Neural crest cell (in vitro differentiated cells): Measurements from ENCODE around the gene TMEM87A. TPM values are rescaled to one million over a fixed set of nuclear protein-coding genes. Genes with fewer than 3 reads are reported as not detected.

Source experiments
- DNase-seq: peaks from one replicate; pipeline ENCODE4 v3.0.0; 2021; ENCODE audit warnings: low read depth, mixed read lengths, low spot score
- H3K27ac Mint-ChIP-seq: one replicate; pipeline ENCODE4 v1.8.0; 2021; ENCODE audit warnings: mild to moderate bottlenecking, mixed read lengths; ENCODE audit not compliant: unreplicated experiment
- H3K27me3 Mint-ChIP-seq: 2 replicates; pipeline ENCODE4 v1.8.0; 2021; ENCODE audit warnings: low read depth, mild to moderate bottlenecking, mixed read lengths
- H3K36me3 Mint-ChIP-seq: 2 replicates; pipeline ENCODE4 v1.8.0; 2021; ENCODE audit warnings: low read depth, mild to moderate bottlenecking, mixed read lengths
- H3K4me1 Mint-ChIP-seq: 2 replicates; pipeline ENCODE4 v1.8.0; 2021; ENCODE audit warnings: mixed read lengths
- H3K4me3 Mint-ChIP-seq: one replicate; pipeline ENCODE4 v1.8.0; 2021; ENCODE audit warnings: mild to moderate bottlenecking, mixed read lengths
- H3K9me3 Mint-ChIP-seq: 2 replicates; pipeline ENCODE4 v1.8.0; 2021; ENCODE audit warnings: mixed read lengths
- CTCF ChIP-seq: fragments of 200-600 bp; sonication (generic); conservative IDR thresholded peaks from 2 replicates; pipeline ENCODE4 v1.5.0; 2021; ENCODE audit warnings: antibody characterized with exemption, mild to moderate bottlenecking
- total RNA-seq: library from RNA; stranded (reverse); gene quantifications from 2 replicates; pipeline ENCODE4 v1.2.1, GENCODE V29; 2021

Gene TMEM87A
- total RNA-seq, 1 donor from 2014 or later: 34.8 TPM

- no peak overlapping the region for H3K4me3 Mint-ChIP-seq
- no peaks in the 10 kb centered on the region for H3K36me3 Mint-ChIP-seq
- H3K27ac Mint-ChIP-seq: no peak overlapping the region
- H3K4me1 Mint-ChIP-seq: peaks cover 24% of the 10 kb centered on the region
- no peaks in the 10 kb centered on the region for H3K9me3 Mint-ChIP-seq
- H3K27me3 Mint-ChIP-seq: no peaks in the 10 kb centered on the region
- no peak for DNase-seq
- TF ChIP-seq CTCF: no peak
Measured at GRCh38 chr15:42203891-42204290, 69.3 kb downstream of the TMEM87A start.

GRCh38 chr15:42202653-42203052 lies 70.6 kb downstream of the TMEM87A start:
- Mint-ChIP-seq H3K4me1 (peaks cover 19% of the 10 kb centered on the region), H3K4me3 (no peak overlapping the region), H3K9me3 (no peaks in the 10 kb centered on the region), H3K27ac (no peak overlapping the region), H3K27me3 (no peaks in the 10 kb centered on the region), H3K36me3 (no peaks in the 10 kb centered on the region)
- DNase-seq: no peak
- TF ChIP-seq CTCF: no peak

GRCh38 chr15:42201801-42202200 lies 71.4 kb downstream of the TMEM87A start:
- H3K4me1 Mint-ChIP-seq: peaks cover 10% of the 10 kb centered on the region
- peaks cover 3% of the 10 kb centered on the region for H3K36me3 Mint-ChIP-seq
- H3K4me3 Mint-ChIP-seq: no peak overlapping the region
- no peak overlapping the region for H3K27ac Mint-ChIP-seq
- H3K27me3 Mint-ChIP-seq: no peaks in the 10 kb centered on the region
- DNase-seq: no peak
- H3K9me3 Mint-ChIP-seq: no peaks in the 10 kb centered on the region
- no peak for TF ChIP-seq CTCF

GRCh38 chr15:42199126-42199525 lies 74.1 kb downstream of the TMEM87A start:
- Mint-ChIP-seq H3K27ac (no peak overlapping the region), H3K4me3 (no peak overlapping the region), H3K36me3 (peaks cover 13% of the 10 kb centered on the region), H3K27me3 (no peaks in the 10 kb centered on the region), H3K9me3 (no peaks in the 10 kb centered on the region), H3K4me1 (no peaks in the 10 kb centered on the region)
- TF ChIP-seq CTCF: no peak
- no peak for DNase-seq

GRCh38 chr15:42198516-42198915 lies 74.7 kb downstream of the TMEM87A start:
- DNase-seq: no peak
- Mint-ChIP-seq H3K4me1 (no peaks in the 10 kb centered on the region), H3K27me3 (no peaks in the 10 kb centered on the region), H3K9me3 (no peaks in the 10 kb centered on the region), H3K27ac (no peak overlapping the region), H3K36me3 (peaks cover 13% of the 10 kb centered on the region), H3K4me3 (no peak overlapping the region)
- TF ChIP-seq CTCF: no peak

GRCh38 chr15:42194513-42194912 lies 78.7 kb downstream of the TMEM87A start:
- peaks cover 17% of the 10 kb centered on the region for H3K36me3 Mint-ChIP-seq
- H3K4me3 Mint-ChIP-seq: no peak overlapping the region
- no peaks in the 10 kb centered on the region for H3K27me3 Mint-ChIP-seq
- no peaks in the 10 kb centered on the region for H3K4me1 Mint-ChIP-seq
- no peak for TF ChIP-seq CTCF
- no peak overlapping the region for H3K27ac Mint-ChIP-seq
- H3K9me3 Mint-ChIP-seq: no peaks in the 10 kb centered on the region
- DNase-seq: no peak
